ENCODE data around the gene AKAP6.

GRCh38 chr14:32525591-32525990, 196.5 kb downstream of the AKAP6 start:
- no peak for TF ChIP-seq CTCF (conservative IDR thresholded peaks at IDR 0.05)
- TF ChIP-seq ZFX (IDR thresholded peaks at IDR 0.05), result no peak
